AG09319 (cell line): ENCODE results near the gene FHL5.
"Not testable (repeated sequence)": the region's sequence is repeated elsewhere in the genome, so short reads cannot be mapped to it uniquely, and the experiment has no call there.

Experiments
- DNase-seq: peaks from one replicate; pipeline ENCODE4 v3.0.0-alpha.2; 2010; ENCODE audit warnings: low read depth; ENCODE audit errors: extremely low read depth
- TF ChIP-seq, protein P1 (sequence below): IDR thresholded peaks from 2 replicates; pipeline ENCODE4 v1.5.1; 2011; ENCODE audit warnings: low read depth, mild to moderate bottlenecking, inconsistent platforms, low read length, moderate library complexity

Gene FHL5

DNA sequence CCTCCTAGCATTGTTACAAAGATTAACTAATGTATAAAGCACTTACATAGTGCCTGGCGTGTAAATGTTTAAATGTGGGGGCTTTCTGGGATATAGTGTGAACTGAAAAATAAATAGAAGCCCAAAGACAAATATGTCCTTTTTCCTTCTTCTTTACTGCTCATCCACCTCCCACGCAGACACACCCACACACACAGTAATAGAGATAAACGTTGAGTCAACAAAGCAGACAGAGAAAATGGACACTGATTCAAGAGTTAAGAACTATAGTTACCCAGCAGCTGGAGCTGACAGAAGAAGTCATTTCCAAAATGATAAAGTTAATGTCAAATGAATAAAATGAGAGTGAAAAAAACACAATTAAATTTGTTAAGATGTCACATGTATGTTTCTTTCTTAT is 68.3 kb downstream of the FHL5 start:
- no peak for DNase-seq
- TF ChIP-seq, protein P1, sequence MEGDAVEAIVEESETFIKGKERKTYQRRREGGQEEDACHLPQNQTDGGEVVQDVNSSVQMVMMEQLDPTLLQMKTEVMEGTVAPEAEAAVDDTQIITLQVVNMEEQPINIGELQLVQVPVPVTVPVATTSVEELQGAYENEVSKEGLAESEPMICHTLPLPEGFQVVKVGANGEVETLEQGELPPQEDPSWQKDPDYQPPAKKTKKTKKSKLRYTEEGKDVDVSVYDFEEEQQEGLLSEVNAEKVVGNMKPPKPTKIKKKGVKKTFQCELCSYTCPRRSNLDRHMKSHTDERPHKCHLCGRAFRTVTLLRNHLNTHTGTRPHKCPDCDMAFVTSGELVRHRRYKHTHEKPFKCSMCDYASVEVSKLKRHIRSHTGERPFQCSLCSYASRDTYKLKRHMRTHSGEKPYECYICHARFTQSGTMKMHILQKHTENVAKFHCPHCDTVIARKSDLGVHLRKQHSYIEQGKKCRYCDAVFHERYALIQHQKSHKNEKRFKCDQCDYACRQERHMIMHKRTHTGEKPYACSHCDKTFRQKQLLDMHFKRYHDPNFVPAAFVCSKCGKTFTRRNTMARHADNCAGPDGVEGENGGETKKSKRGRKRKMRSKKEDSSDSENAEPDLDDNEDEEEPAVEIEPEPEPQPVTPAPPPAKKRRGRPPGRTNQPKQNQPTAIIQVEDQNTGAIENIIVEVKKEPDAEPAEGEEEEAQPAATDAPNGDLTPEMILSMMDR = no peak

DNA sequence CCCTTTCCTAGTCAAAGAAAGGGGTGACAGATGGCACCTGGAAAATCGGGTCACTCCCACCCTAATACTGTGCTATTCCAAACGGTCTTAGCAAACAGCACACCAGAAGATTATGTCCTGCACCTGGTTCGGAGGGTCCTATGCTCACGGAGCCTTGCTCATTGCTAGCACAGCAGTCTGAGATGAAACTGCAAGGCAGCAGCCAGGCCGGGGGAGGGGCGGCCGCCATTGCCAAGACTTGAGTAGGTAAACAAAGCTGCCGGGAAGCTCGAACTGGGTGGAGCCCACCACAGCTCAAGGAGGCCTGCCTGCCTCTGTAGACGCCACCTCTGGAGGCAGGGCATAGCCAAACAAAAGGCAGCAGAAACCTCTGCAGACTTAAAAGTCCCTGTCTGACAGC is 75.1 kb downstream of the FHL5 start:
- DNase-seq = not testable (repeated sequence)

DNA sequence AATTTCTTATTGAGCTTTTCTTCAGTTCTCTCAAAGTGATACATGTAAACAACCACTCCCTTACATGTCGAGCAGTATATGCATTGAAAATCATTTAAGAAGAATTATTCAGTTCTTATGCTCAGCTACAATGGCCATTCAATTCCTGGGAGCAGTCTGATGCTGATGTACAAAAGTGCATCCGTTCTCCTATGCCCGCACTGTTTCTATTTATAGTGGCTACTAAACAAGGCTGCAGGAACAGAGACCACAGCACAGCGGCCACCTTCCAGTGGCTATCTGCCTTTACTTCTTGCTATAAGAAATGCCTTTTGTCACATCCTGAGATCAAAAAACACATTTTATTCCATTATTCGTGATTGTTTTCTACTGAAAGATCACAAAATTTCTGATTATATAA is 82.2 kb downstream of the FHL5 start:
- TF ChIP-seq, protein P1 = no peak
- DNase-seq = no peak

DNA sequence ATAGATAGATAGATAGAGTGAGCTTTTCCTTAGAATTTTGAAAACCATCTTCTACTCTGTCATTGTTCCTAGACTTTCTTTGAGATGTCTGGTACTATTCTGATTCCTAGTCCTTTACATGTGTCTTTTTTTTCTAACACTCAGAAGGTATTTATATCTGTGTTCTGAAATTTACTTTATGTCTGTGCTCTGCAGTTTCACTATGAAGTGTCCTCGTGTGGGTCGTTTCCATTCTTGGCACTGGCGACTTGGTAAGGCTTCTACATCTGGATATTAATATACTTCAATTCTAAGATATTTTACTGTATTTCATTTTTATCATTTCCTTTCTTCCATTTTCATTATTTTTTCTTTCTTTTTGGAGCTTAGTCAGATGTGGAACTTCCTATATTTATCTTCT is 87.0 kb downstream of the FHL5 start:
- TF ChIP-seq, protein P1 = no peak

DNA sequence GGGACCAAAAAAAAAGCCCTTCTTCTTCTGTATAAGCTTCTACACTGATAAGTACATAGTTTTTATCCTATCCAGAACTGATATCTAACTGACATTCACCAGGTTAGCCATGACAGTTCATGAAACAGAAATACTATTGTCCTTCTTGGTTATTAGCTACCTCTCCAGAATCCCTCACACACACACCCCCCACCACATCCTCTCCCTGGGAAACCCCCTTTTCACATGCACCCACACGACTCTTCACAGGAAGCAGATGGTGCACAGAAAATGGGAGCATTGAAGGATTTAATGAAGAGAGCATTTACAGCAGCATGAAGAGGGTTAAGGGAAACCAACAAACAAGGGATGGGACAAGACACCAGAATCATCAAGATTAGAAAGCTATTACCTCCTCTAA is 88.9 kb downstream of the FHL5 start:
- TF ChIP-seq, protein P1 = no peak
- no peak for DNase-seq

More for the DNA sequence above, 87.0 kb downstream of the FHL5 start:
- no peak for DNase-seq

DNA sequence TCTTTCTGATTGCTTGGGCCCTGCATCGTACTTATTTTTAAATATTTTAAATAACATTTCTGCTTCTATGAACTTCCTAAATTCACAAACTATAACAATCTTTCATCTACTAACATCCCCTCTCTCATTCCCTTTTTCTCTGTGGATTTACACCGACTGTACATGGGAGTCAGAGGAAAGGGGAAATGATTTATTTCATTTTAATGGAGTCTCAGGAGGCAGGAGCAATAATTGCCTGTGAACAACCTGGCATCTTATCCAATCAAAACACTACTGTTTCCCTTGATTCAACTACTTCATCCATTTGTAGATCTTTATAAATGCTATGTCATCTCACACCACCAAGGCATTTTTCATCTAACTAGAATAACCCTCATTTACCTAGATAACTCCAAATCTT is 89.6 kb downstream of the FHL5 start:
- TF ChIP-seq, protein P1 = no peak
- DNase-seq = no peak

DNA sequence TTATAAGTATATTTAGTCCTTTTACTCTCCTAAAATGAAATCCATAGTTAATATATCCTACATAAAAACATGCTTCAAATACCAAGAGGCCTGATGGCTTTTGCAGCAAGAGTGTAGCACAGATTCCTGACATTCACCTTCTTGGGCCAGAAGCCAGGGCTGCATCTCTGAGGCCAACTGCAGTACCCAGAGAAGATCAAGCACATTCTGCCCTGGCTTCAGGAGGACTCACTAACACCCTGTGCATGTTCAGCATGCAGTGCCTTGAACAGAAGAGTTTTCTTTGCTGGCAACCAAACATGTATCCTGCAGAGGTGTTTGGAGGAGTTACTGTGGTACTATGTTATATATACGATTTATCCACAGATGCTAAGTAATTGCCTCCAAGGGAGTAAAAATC is 90.3 kb downstream of the FHL5 start:
- TF ChIP-seq, protein P1 = no peak
- no peak for DNase-seq

DNA sequence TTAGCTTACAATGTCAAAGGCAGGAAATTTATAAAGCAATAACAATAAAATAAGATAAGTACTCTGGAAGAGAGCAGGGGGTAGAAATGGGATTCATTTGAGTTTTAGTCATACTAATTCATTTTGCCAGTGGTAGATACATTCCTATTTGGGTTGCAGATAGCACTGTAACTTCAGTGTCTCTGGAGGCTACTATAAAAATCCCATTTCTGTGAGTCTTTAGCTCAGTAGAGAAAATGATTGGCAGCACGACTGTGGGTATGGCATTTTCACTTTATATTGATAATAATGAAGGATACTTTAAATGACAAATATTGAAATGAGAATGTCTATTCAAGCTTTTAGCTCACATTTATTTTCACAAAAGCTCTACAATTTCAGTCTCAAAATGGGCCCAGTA is 93.6 kb downstream of the FHL5 start:
- TF ChIP-seq, protein P1 = no peak
- no peak for DNase-seq
